HG02938 (cell line): ENCODE measurements around the gene CNTD1.
"Not testable (repeated sequence)": the region's sequence is repeated elsewhere in the genome, so short reads cannot be mapped to it uniquely, and the experiment has no call there.

Experiments used
- ATAC-seq: cut with Tn5 transposase; IDR thresholded peaks from one replicate; pipeline ENCODE4 v1.9.1; 2021; ENCODE audit warnings: mild to moderate bottlenecking, moderate library complexity; ENCODE audit not compliant: unreplicated experiment

CNTD1 gene, protein sequence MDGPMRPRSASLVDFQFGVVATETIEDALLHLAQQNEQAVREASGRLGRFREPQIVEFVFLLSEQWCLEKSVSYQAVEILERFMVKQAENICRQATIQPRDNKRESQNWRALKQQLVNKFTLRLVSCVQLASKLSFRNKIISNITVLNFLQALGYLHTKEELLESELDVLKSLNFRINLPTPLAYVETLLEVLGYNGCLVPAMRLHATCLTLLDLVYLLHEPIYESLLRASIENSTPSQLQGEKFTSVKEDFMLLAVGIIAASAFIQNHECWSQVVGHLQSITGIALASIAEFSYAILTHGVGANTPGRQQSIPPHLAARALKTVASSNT

DNA sequence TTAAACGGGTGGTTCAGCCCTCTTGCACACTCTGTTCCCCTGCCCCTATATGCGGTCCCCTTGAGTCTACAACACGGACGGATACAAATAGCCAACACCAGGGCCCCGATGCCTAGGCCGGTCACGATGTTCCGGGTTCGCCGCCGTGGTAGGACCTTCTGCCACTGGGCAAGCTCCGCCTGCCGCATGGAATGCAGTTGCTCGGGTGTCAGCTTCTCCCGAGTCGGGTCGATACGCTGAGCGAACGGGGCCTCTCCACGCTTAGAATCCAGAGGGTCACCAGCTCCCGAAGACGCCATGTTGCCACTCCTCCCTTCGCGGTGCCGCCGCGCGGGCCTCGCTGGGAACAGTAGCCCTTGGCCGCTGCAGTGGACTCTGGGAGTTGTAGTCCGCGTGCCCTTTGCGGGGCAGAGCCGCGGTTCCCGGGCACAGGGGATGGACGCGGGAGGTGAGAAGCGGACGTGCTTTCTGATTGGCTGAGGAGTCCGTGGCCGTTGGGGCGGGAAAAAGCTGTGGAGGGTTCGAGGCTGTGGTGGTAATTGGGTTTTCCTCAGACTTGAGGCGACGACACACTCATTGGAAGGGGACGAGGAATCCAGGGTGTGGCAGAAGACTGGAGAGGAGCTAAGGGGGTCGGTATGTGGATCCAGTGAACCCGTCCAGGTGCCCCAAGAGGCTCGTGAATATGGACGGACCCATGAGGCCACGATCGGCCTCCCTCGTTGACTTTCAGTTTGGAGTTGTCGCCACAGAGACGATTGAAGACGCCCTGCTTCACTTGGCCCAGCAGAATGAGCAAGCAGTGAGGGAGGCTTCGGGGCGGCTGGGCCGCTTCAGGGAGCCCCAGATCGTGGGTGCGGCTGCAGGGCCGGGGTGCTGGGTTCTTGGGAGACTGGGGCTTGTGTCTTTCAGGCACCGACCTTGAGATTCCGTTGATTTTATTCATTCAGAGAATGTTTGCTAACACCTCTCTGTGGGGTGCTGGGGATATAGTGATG lies at the start of gene CNTD1, which contains the start of gene COA3:
CNTD1 (plus strand) TSS at position 479 of the 998 bp plus-strand sequence; CDS start at position 686, 207 bp downstream.
COA3 (minus strand) TSS at position 322 of the 998 bp plus-strand sequence; CDS start at position 299, 23 bp downstream.
- ATAC-seq = no peak

DNA sequence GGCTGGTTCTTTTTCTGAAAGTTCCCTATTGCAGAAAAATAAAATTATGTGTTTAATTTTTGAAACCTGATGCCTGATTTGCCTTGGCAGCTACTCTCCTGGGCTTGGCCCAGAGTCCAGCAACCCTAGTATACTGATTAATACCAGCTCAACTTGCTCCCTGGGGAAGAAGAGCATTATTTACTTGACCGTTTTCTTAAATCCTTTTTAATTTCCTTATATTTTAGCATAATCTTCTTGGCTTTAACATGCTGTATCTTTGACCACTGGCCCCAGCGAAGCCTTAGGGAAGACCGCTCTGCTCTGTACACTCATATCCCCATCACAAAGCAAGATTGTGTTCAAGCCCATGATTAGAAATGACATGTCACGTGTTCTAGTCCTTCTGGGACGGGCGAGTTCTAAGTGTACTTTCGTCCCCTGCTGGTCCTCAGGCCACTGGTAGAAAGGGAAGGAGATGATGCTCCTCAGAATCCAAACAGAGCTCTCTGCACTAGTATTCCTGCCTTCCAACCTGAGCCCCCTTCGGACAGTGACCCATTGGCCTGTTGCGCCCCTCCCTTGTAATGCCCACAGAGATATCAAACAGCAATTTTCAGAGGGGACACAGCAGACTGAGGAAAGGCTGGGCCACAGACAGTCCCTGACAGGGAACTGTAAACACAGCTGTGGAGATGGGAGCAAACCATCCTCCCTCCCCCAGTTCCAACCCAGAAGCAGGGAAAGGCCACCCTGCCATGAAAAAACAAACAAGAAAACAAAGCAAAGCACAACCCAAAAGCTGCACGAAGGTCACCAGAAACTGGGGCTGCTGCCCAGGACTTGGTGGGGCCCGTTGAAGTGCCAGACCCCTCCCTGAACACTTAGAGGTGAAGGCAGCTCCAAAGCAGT lies 49.5 kb upstream of the CNTD1 start:
- ATAC-seq = no peak

GRCh38 chr17:42750739-42751344 lies 47.8 kb upstream of the CNTD1 start:
- ATAC-seq = no peak

- ATAC-seq = no peak
These were observed 47.0 kb upstream of the CNTD1 start for GRCh38 chr17:42751628-42752027.

GRCh38 chr17:42754782-42755181 lies 43.9 kb upstream of the CNTD1 start:
- no peak for ATAC-seq

GRCh38 chr17:42759982-42760651 lies 38.5 kb upstream of the CNTD1 start:
- ATAC-seq = no peak

DNA sequence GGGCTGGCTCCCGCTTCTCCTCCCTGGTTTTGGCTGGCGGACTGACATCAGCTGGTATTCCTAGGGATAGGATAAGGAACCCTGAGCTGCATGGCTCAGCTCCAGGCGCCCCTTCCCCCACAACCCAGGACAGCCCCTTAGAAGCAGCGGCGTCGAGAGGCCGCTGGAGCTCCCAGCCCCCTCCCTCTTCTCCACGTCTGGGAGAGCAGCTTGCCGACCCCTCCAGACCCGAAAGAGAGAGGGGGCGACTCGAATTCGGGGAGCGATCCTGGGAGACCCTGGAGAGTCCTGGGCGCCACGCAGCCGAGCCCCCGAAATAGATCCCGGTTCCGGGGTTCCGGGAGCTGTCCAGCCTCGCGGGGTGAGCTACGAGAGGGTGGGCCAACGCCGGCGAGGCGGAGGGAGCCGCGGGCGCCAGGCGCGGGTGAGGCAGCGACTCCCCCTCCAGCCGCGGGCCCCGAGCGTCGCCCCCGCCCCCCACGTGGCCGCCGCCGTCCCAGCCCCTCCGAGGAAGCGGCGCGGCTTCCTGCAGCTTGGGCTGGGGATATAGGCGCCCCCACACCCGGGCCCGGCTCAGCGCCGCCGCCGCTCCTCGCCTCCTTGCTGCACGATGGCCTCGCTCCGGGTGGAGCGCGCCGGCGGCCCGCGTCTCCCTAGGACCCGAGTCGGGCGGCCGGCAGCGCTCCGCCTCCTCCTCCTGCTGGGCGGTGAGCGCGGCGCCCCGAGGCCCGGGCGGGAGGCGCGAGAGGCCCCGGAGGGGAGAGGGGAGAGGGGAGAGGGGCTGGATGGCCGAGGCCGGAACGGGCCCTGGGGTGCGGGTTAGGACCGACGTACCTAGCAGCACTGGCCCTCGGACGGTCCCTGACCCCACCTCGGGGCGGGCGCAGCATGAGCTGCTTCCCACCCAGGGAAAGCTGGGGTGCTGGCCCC lies 37.7 kb upstream of the CNTD1 start, which contains the start of gene RAMP2:
RAMP2 (plus strand) TSS at position 576 of the 930 bp plus-strand sequence; CDS start at position 611, 35 bp downstream.
- ATAC-seq = no peak

DNA sequence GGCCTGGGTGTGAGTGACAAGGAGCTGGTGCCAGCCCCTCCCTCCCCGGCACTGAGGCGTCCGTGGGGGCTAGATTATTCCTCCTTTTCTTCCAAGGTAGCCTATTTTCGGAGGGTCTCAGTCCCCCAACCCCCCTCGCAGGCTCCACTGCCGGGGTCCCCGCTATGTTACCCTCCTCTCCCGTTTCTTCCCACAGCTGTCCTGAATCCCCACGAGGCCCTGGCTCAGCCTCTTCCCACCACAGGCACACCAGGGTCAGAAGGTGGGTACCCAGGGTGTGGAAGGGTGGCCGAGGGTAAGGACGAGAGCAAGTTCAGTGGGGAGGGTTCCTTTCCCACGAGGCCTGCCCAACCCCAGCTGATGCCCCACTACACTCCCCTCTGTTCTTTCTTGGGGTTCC lies 37.0 kb upstream of the CNTD1 start:
- ATAC-seq = no peak

GRCh38 chr17:42766124-42766523 lies 32.5 kb upstream of the CNTD1 start:
- no peak for ATAC-seq

DNA sequence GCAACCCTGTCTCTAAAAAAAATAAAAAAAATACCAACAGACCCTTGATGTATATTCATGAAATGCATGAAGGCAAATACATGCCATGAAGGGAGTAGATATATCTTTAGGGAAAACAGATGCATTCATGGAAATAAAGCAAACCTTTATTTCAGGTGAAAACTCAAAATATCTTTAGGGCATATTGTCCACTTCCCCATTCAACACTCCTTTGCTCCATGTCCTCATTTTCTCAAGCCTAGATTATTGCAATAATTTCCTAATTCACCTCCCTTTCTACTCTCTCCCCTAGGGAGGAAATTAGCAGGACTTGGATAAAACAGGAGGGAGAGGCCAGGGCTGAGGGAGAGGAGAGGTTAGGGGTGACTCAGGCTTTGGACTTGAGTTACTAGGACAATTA lies 31.1 kb upstream of the CNTD1 start:
- ATAC-seq = no peak

- not testable (repeated sequence) for ATAC-seq
These were observed 30.7 kb upstream of the CNTD1 start for GRCh38 chr17:42768006-42768405.

DNA sequence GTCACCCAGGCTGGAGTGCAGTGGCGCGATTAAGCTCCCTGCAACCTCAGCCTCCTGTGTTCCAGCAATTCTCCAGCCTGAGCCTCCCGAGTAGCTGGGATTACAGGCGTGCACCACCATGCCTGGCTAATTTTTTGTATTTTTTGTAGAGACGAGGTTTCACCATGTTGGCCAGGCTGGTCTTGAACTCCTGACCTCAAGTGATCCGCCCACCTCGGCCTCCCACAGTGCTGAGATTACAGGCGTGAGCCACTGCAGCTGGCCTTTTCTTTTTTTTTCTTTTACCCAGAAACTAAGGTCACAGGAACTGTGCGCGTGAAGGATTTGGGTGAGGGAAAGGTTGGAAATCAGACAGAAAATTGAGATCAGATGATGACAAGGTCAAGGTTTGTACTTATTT lies 28.7 kb upstream of the CNTD1 start:
- ATAC-seq = not testable (repeated sequence)

- no peak for ATAC-seq
These were observed 25.7 kb upstream of the CNTD1 start for GRCh38 chr17:42772945-42773289.

GRCh38 chr17:42773290-42774035 lies 25.2 kb upstream of the CNTD1 start, which contains the start of gene VPS25:
Gene VPS25 (plus strand): TSS chr17:42773449. CDS start chr17:42773476, 27 bp downstream.
- no peak for ATAC-seq

DNA sequence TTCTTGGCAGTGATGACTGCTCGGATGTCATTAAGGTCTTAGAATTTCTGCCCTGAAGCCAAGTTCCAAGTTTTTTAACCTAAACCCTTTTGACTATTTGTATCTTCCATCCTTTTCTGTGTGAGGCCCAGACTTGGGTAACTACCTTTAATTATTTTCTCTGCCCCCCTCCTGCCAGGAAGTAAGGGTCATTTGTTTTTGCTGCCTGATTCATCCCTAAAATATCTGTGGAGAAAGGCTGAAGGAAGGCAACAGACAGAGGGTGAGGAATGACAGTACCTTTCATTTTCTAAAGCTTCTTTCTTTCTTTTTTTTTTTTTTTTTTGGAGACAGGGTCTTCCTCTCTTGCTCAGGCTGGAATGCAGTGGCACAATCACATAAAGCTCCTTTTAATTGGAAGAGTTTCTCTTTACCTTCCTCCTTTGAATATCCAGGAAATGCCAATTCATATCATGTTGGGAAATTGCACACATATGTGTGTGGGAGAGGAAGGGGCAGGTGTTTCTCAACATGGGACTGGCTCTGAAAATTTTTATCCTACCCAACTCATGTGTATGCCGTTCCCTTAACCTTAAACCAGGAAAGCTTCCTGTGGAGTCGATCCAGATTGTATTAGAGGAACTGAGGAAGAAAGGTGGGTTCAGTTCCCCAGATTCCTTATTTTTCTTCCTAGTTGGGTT lies 24.5 kb upstream of the CNTD1 start:
- ATAC-seq = no peak

DNA sequence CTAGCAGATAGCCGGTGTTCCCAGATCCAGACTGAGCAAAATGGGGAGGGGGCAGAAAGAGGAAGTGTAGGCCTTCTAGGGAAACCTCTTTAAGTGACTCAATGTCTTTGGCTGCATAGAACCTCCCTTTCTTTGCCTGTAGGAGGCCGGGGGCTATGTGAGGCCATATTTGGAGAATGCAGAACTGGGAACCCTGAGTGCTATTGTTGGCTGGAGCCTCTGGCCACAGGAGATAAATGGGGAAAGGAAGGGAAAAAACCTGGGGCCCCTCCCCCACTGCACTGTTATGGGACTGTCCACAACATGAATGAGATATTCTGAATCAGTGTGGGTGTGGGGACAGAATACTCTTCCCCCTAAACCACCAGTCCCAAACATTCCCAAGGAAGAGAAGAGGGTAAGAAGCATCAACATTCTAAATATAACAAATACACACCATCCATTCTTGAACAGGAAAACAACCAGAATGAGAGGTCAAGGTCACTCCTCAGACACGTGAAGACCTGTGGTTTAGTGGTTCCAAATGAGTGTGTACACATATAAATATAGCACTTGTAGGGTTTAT lies 23.0 kb upstream of the CNTD1 start:
- no peak for ATAC-seq

DNA sequence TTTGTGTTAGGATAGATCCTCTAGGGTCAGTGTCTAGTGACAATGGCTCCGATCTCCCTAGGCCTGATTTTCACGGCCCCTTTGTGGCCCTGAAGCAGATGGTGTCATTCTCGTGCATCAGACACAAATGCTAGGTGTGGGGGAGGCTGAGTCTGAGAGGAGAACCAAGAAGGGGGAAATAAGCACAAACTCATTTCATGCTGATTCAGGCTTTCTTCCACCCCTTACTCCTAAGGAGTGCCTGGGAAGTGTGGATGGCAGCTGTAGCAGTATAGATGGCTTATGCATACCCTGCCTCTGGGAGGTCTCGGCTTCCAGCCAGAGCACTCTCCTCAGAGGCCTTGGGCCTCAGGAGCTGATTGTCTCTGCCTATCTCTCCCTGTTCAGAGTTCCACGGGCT lies 20.1 kb upstream of the CNTD1 start:
- ATAC-seq = no peak
